ENCODE measurements around the gene TEKT3. TPM values are rescaled to one million over a fixed set of nuclear protein-coding genes. Genes with fewer than 3 reads are reported as not detected.

Gene TEKT3
- polyA plus RNA-seq, 1 donor = 2.1 TPM

GRCh38 chr17:15350777-15351477, 9.5 kb upstream of the TEKT3 start:
- no peak for DNase-seq

- no peak for DNase-seq
Measured at GRCh38 chr17:15349119-15349518, 7.7 kb upstream of the TEKT3 start.

- no peak for DNase-seq
Measured at GRCh38 chr17:15348021-15348420, 6.6 kb upstream of the TEKT3 start.

GRCh38 chr17:15346066-15346595, 4.7 kb upstream of the TEKT3 start:
- DNase-seq = no peak

- no peak for DNase-seq
Measured at GRCh38 chr17:15343749-15344148, 2.4 kb upstream of the TEKT3 start.

GRCh38 chr17:15342460-15342859, 1.1 kb upstream of the TEKT3 start:
- no peak for DNase-seq

- DNase-seq = no peak
Measured at GRCh38 chr17:15341966-15342365, 569 bp upstream of the TEKT3 start.

- DNase-seq = no peak
Measured at GRCh38 chr17:15340966-15341365, 431 bp downstream of the TEKT3 start.

- no peak for DNase-seq
Measured at GRCh38 chr17:15335446-15335845, 6.0 kb downstream of the TEKT3 start.

- DNase-seq = no peak
Measured at GRCh38 chr17:15334266-15334665, 7.1 kb downstream of the TEKT3 start.

- no peak for DNase-seq
Measured at GRCh38 chr17:15332338-15332737, 9.1 kb downstream of the TEKT3 start.

GRCh38 chr17:15323131-15323530, 18.3 kb downstream of the TEKT3 start:
- no peak for DNase-seq

- DNase-seq = no peak
Measured at GRCh38 chr17:15321556-15322251, 19.7 kb downstream of the TEKT3 start.

- no peak for DNase-seq
Measured at GRCh38 chr17:15319452-15320010, 21.9 kb downstream of the TEKT3 start.

- DNase-seq = no peak
Measured at GRCh38 chr17:15311996-15312395, 29.4 kb downstream of the TEKT3 start.

GRCh38 chr17:15309793-15310192, 31.6 kb downstream of the TEKT3 start:
- DNase-seq = no peak

GRCh38 chr17:15309236-15309635, 32.2 kb downstream of the TEKT3 start:
- no peak for DNase-seq

- no peak for DNase-seq
Measured at GRCh38 chr17:15308758-15309157, 32.6 kb downstream of the TEKT3 start.

- DNase-seq = no peak
Measured at GRCh38 chr17:15307710-15308111, 33.7 kb downstream of the TEKT3 start.

GRCh38 chr17:15303851-15304250, 37.5 kb downstream of the TEKT3 start:
- no peak for DNase-seq

GRCh38 chr17:15303268-15303667, 38.1 kb downstream of the TEKT3 start:
- no peak for DNase-seq

GRCh38 chr17:15301845-15302244, 39.6 kb downstream of the TEKT3 start:
- DNase-seq = no peak

GRCh38 chr17:15298176-15298575, 43.2 kb downstream of the TEKT3 start:
- no peak for DNase-seq

All from left kidney (tissue), 2 donors.